ENCODE measurements around the gene RPS6KA2.

RPS6KA2 gene

GRCh38 chr6:166597711-166598440 lies 29.2 kb downstream of the RPS6KA2 start:
- H3K4me3 ChIP-seq (replicated peaks in 1 of 2; ENCODE audit: low read depth in 2 of 2, low read length in 2 of 2) = no peak overlapping the region
- no peak for DNase-seq (ENCODE audit: low read depth in 2 of 2)
- TF ChIP-seq CTCF (IDR thresholded peaks at IDR 0.05; ENCODE audit: low read depth, low read length) = no peak

GRCh38 chr6:166596776-166597507 lies 30.1 kb downstream of the RPS6KA2 start:
- TF ChIP-seq CTCF (IDR thresholded peaks at IDR 0.05; ENCODE audit: low read depth, low read length) = no peak
- no peak for DNase-seq (ENCODE audit: low read depth in 2 of 2)
- no peak overlapping the region for H3K4me3 ChIP-seq (replicated peaks in 1 of 2; ENCODE audit: low read depth in 2 of 2, low read length in 2 of 2)

GRCh38 chr6:166595949-166596348 lies 31.1 kb downstream of the RPS6KA2 start:
- TF ChIP-seq CTCF (IDR thresholded peaks at IDR 0.05; ENCODE audit: low read depth, low read length) = no peak
- peak in 1 of 2 donors; percentile 25 for DNase-seq (ENCODE audit: low read depth in 2 of 2)
- H3K4me3 ChIP-seq (replicated peaks in 1 of 2; ENCODE audit: low read depth in 2 of 2, low read length in 2 of 2) = no peak overlapping the region

DNA sequence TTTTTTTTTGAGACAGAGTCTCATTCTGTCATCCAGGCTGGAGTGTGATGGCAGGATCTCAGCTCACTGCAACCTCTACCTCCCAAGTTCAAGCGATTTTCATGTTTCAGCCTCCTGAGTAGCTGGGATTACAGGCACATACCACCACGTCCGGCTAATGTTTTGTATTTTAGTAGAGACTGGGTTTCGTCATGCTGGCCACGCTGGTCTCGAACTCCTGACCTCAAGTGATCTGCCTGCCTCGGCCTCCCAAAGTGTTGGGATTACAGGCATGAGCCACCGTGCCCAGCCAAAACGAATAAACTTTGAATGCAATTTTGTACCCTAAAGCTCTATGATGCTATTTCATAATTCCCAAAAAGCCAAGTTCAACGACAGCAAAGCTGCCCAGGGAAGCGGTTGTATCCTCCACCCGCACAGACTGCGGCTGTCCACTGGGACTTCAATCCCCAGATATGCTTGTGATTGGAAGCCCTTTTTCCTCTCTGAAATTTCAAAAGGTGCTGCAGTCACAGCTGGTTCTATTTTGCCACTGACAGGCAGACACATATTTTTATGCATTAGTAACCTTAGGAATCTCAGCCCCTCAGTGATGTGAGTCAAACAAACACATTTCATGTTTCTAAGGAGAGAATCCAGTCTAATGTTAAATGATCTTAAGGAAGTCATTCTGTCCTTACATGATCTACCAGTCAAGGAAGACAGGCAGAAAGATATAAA lies 31.8 kb downstream of the RPS6KA2 start:
- no peak overlapping the region for H3K4me3 ChIP-seq (replicated peaks in 1 of 2; ENCODE audit: low read depth in 2 of 2, low read length in 2 of 2)
- TF ChIP-seq CTCF (IDR thresholded peaks at IDR 0.05; ENCODE audit: low read depth, low read length) = no peak
- peak; percentile 91 to 96 for DNase-seq (ENCODE audit: low read depth in 2 of 2)

DNA sequence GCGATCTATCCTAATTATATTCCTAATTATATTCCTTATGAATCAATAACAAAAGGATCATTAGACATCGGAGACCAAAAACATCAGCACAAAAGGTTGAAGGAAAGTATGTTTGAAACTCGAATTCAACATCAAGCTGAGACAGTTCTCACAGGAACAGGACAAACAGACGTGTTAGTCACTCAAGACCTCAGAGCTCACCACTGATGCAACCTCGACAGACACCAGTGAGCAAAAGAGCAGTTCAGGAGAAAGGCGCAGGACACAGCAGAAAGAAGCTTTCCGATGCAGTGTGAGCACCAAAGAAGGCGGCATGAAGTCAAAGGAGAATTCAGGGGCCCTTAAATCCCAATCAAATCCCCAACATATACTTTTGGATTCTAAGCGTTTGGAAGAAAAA lies 34.2 kb downstream of the RPS6KA2 start:
- H3K4me3 ChIP-seq (replicated peaks in 1 of 2; ENCODE audit: low read depth in 2 of 2, low read length in 2 of 2) = no peak overlapping the region
- DNase-seq (ENCODE audit: low read depth in 2 of 2) = peak; percentile 38 to 87
- no peak for TF ChIP-seq CTCF (IDR thresholded peaks at IDR 0.05; ENCODE audit: low read depth, low read length)

- DNase-seq (ENCODE audit: low read depth in 2 of 2) = no peak
- H3K4me3 ChIP-seq (replicated peaks in 1 of 2; ENCODE audit: low read depth in 2 of 2, low read length in 2 of 2) = no peak overlapping the region
- no peak for TF ChIP-seq CTCF (IDR thresholded peaks at IDR 0.05; ENCODE audit: low read depth, low read length)
Observed at GRCh38 chr6:166591961-166592520, 35.0 kb downstream of the RPS6KA2 start.
